ENCODE data around the gene TAC4. TPM values are rescaled to one million over a fixed set of nuclear protein-coding genes. Genes with fewer than 3 reads are reported as not detected.

TAC4 gene
- total and polyA plus RNA-seq, 7 donors = not detected

DNA sequence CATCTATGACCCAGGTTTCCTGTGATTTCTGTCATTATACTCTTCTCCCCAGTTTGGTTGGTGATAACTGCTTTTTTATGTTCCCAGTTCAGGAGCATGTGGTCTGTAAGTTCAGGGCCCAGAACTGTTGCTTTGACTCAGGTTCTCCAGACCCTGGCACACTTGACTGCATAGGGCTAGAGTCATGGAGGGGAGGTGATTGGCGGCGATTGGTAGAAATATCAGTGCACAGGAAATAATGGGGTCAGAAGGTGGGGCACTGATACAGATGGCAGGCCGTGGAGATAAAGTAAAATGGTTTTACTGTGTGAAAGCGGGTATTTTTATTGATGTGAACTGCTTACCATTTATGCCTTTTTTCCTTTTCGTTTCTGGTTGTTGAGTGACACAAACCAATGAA, 28.7 kb downstream of the TAC4 start:
- H3K9me3 ChIP-seq = no peaks in the 10 kb centered on the region
- no peaks in the 10 kb centered on the region for H3K27me3 ChIP-seq (ENCODE audit: insufficient read depth in 3 of 3, low read length in 2 of 3)
- no peak overlapping the region for H3K4me3 ChIP-seq
- intact Hi-C loops (cut with DNase I) = no loop called here
- peaks cover 9 to 93% of the 10 kb centered on the region in 2 donors for H3K36me3 ChIP-seq (ENCODE audit: insufficient read depth in 1 of 2, low read depth in 1 of 2)
- no peak overlapping the region for H3K27ac ChIP-seq
- no peak for ATAC-seq
- TF ChIP-seq, protein P1, sequence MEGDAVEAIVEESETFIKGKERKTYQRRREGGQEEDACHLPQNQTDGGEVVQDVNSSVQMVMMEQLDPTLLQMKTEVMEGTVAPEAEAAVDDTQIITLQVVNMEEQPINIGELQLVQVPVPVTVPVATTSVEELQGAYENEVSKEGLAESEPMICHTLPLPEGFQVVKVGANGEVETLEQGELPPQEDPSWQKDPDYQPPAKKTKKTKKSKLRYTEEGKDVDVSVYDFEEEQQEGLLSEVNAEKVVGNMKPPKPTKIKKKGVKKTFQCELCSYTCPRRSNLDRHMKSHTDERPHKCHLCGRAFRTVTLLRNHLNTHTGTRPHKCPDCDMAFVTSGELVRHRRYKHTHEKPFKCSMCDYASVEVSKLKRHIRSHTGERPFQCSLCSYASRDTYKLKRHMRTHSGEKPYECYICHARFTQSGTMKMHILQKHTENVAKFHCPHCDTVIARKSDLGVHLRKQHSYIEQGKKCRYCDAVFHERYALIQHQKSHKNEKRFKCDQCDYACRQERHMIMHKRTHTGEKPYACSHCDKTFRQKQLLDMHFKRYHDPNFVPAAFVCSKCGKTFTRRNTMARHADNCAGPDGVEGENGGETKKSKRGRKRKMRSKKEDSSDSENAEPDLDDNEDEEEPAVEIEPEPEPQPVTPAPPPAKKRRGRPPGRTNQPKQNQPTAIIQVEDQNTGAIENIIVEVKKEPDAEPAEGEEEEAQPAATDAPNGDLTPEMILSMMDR (IDR thresholded peaks at IDR 0.05) = no peak
- no peak for DNase-seq
- 92 to 94% (median 93%) methylated on average over 5 of the region's 5 CpGs for WGBS, 3 donors
- peaks cover 33% of the 10 kb centered on the region for H3K4me1 ChIP-seq

DNA sequence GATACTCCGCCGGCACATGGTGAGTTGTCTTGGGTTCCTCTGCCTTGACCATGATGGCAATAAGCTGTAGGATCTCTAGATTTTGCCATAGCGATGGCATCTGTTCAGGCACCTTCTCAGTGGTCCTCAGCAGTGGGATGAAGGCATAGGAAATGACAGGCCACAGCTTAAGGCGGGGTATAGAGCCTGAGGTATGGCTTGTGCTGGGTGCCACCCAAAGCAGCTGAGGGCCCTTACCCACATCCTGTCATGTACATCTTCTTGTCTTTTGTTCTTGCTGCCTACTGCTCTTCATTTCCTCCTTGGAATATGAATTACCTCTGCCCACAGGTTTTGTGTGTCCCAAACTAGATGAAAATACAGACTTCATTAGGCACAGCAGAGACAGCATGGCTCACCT, 29.9 kb downstream of the TAC4 start:
- Histone ChIP-seq H3K27ac (no peak overlapping the region), H3K4me3 (no peak overlapping the region), H3K4me1 (peaks cover 30% of the 10 kb centered on the region), H3K36me3 (ENCODE audit: insufficient read depth in 1 of 2, low read depth in 1 of 2) (peaks cover 5 to 93% of the 10 kb centered on the region in 2 donors), H3K27me3 (ENCODE audit: insufficient read depth in 3 of 3, low read length in 2 of 3) (no peaks in the 10 kb centered on the region), H3K9me3 (no peaks in the 10 kb centered on the region)
- ATAC-seq = no peak
- DNase-seq = no peak
- WGBS, 3 donors = 95 to 98% (median 97%) methylated on average over 4 of the region's 4 CpGs
- TF ChIP-seq, protein P1 (IDR thresholded peaks at IDR 0.05) = no peak
- intact Hi-C loops (cut with DNase I) = no loop called here

DNA sequence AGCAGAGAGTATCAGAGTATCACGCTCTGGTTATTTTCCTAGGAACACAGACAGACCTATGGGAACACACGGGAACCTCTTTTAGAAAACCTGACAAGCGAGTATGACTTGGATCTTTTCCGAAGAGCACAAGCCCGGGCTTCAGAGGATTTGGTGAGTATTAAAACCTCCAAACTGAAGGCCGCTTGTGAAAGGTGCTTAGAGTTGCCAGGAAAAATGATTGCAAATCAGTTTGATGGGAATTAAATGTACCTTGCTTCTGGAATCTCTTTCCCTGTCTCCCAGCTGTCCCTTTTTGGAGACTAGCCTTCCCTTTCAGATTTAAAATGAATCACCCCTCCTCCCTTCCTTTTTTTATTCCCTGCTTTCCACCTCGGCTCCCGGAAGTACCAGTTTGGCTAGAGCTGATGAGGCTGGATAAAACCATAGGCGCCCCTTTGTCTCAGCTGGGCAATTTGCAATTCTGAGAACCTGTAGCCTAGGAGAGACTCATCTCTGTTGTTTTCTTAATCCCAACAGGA, 32.0 kb downstream of the TAC4 start:
- intact Hi-C loops (cut with DNase I) = no loop called here
- Histone ChIP-seq H3K27ac (peak overlapping the region; percentile 25), H3K9me3 (no peaks in the 10 kb centered on the region), H3K4me3 (no peak overlapping the region), H3K4me1 (peaks cover 23% of the 10 kb centered on the region), H3K27me3 (ENCODE audit: insufficient read depth in 3 of 3, low read length in 2 of 3) (no peaks in the 10 kb centered on the region), H3K36me3 (ENCODE audit: insufficient read depth in 1 of 2, low read depth in 1 of 2) (peaks cover 4 to 92% of the 10 kb centered on the region in 2 donors)
- ATAC-seq (peak in 3 of 4 donors; percentile 77 to 80 (median 77)), DNase-seq (no peak)
- 33 to 50% (median 42%) methylated on average over 9 of the region's 9 CpGs for WGBS, 3 donors
- TF ChIP-seq, protein P1 (IDR thresholded peaks at IDR 0.05) = no peak

DNA sequence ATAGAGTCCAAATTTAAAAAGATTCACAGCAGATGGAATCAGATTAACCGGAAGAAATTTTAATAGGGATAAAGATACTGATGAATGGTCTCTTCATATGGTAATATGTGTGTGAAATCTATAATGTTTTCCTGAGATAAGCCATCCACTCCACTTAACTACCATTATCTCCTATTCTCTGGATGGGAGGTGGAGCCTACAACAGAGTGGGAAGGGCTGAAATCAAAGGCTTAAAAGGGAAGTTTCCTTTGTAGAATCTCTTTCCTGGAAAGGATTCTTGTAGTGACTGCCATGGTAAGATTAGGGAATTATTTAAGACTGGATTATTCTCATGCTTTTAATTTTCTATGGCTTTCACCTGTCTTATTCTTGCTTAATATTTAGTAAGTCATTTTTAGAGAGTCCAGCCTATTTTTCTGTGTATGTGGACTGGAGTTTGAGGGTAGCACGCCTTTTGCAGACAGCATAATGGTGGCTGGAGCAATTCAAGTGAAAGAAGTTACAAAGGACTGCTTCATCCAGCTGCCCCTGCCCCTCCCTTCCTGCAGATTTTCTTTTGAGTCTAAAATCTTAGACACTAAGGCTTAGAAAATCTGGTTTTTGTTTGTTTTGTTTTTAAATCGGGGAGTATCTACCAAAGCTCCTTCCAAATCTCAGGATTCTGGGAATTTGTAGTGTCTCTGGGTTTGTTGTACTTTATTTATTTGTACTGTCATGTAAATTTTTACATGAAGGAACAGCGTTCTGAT, 32.9 kb downstream of the TAC4 start:
- no peak for ATAC-seq
- Histone ChIP-seq H3K27me3 (ENCODE audit: insufficient read depth in 3 of 3, low read length in 2 of 3) (no peaks in the 10 kb centered on the region), H3K9me3 (no peaks in the 10 kb centered on the region), H3K27ac (peak overlapping the region; percentile 25), H3K4me3 (no peak overlapping the region), H3K36me3 (ENCODE audit: insufficient read depth in 1 of 2, low read depth in 1 of 2) (peaks cover 4 to 97% of the 10 kb centered on the region in 2 donors), H3K4me1 (peaks cover 23% of the 10 kb centered on the region)
- TF ChIP-seq, protein P1 (IDR thresholded peaks at IDR 0.05) = no peak
- intact Hi-C loops (cut with DNase I) = no loop called here
- no peak for DNase-seq
- WGBS, 3 donors = 73 to 74% (median 74%) methylated on average over 4 of the region's 4 CpGs

Measured in psoas muscle (tissue), 8 donors.